K562 (cell line): Measurements from ENCODE around the gene NAT14. TPM values are rescaled to one million over a fixed set of nuclear protein-coding genes. Genes with fewer than 3 reads are reported as not detected.

ENCODE experiments used
- CREB1 ChIP-seq, 2 experiments: sonication (generic) in 1 of 2; formaldehyde crosslinking in 1 of 2; IDR thresholded peaks; 2 replicates each; pipeline versions ENCODE4 v1.6.1 to v1.8.0; 2012 to 2022; ENCODE audit warnings: inconsistent platforms in 1 of 2, mild to moderate bottlenecking in 1 of 2, missing genetic modification reagents in 1 of 2, moderate library complexity in 1 of 2
- CTBP1 ChIP-seq: fragments of 450-650 bp; IDR thresholded peaks from 2 replicates; pipeline ENCODE4 v1.6.1; 2016; ENCODE audit warnings: borderline replicate concordance
- DDX20 ChIP-seq: fragments of 450-650 bp; IDR thresholded peaks from 2 replicates; pipeline ENCODE4 v1.6.1; 2016; ENCODE audit warnings: missing genetic modification characterization, low read depth, mild to moderate bottlenecking, missing compliant biosample characterization, moderate library complexity
- FIP1L1 ChIP-seq: fragments of 200-400 bp; formaldehyde crosslinking; IDR thresholded peaks from 2 replicates; pipeline ENCODE4 v1.6.1; 2018; ENCODE audit warnings: mild to moderate bottlenecking, low read depth, low read length; ENCODE audit not compliant: poor library complexity, severe bottlenecking
- HBP1 ChIP-seq: fragments of 450-650 bp; formaldehyde crosslinking; IDR thresholded peaks from 2 replicates; pipeline ENCODE4 v1.4.0; 2022; ENCODE audit warnings: missing genetic modification characterization
- LEF1 ChIP-seq: fragments of 450-650 bp; IDR thresholded peaks from 2 replicates; pipeline ENCODE4 v1.6.1; 2016; ENCODE audit warnings: mild to moderate bottlenecking
- MNT ChIP-seq, 2 experiments: fragments of 450-650 bp; conservative IDR thresholded peaks; 2 replicates each; pipeline ENCODE4 v1.6.1; 2017; ENCODE audit warnings: mild to moderate bottlenecking in 2 of 2, moderate library complexity in 2 of 2
- MTA3 ChIP-seq: fragments of 450-650 bp; formaldehyde crosslinking; IDR thresholded peaks from 2 replicates; pipeline ENCODE4 v1.6.1; 2017; ENCODE audit warnings: mild to moderate bottlenecking, borderline replicate concordance
- POLR2H ChIP-seq: IDR thresholded peaks from 2 replicates; pipeline ENCODE4 v1.6.1; 2016; ENCODE audit warnings: missing genetic modification characterization, low read depth, mild to moderate bottlenecking, control low read depth, missing compliant biosample characterization, moderate library complexity
- PURB ChIP-seq: sonication (generic); formaldehyde crosslinking; IDR thresholded peaks from 2 replicates; pipeline ENCODE4 v1.9.0; 2021; ENCODE audit warnings: low read depth, mild to moderate bottlenecking, missing genetic modification reagents
- RNF219 ChIP-seq: fragments of 250-450 bp; sonication (Bioruptor Pico); IDR thresholded peaks from 2 replicates; pipeline ENCODE4 v1.5.0; 2022; ENCODE audit warnings: mild to moderate bottlenecking
- SMARCB1 ChIP-seq: IDR thresholded peaks from 2 replicates; pipeline ENCODE4 v1.6.1; 2011; ENCODE audit warnings: improper control_type of control experiment, low read depth; ENCODE audit not compliant: insufficient read length
- TFE3 ChIP-seq: fragments of 450-650 bp; formaldehyde crosslinking; IDR thresholded peaks from 2 replicates; pipeline ENCODE4 v1.4.0; 2020; ENCODE audit warnings: mild to moderate bottlenecking, mixed read lengths
- TSHZ1 ChIP-seq: fragments of 250-450 bp; sonication (Bioruptor Pico); IDR thresholded peaks from 2 replicates; pipeline ENCODE4 v1.4.0; 2020; ENCODE audit warnings: mild to moderate bottlenecking, moderate library complexity
- ZNF696 ChIP-seq: fragments of 250-450 bp; sonication (Bioruptor Pico); conservative IDR thresholded peaks from 2 replicates; pipeline ENCODE4 v1.4.0; 2020; ENCODE audit warnings: mild to moderate bottlenecking, moderate library complexity
- ZNF766 ChIP-seq: fragments of 200-800 bp; sonication (Bioruptor generic); conservative IDR thresholded peaks from 2 replicates; pipeline ENCODE4 v1.6.1; 2016; ENCODE audit warnings: missing genetic modification characterization, missing compliant biosample characterization
- polyA plus RNA-seq, 8 experiments: library from polyadenylated mRNA; depleted of rRNA in 4 of 8; stranded (reverse) in 5 of 8; unstranded in 3 of 8; fragments of >200 nt; fragmentation: Nextera tagmentation in 2 of 8; fragmentation: Illumina TruSeq in 1 of 8; extraction: Ambion mirVana in 2 of 8; extraction: Trizol in 1 of 8; gene quantifications; 2 replicates each; pipeline versions ENCODE4 v1.2.1 to v1.2.3, GENCODE V29; 2011 to 2014; ENCODE audit warnings: inconsistent platforms in 1 of 8, missing spikeins in 1 of 8
- total RNA-seq, 7 experiments: library from RNA; depleted of rRNA in 6 of 7; stranded (reverse); fragments of >200 nt in 6 of 7; fragmentation: Illumina TruSeq in 2 of 7; extraction: Trizol in 2 of 7; gene quantifications; 2 replicates each; pipeline versions ENCODE4 v1.2.1 to v1.2.3, GENCODE V29; 2011 to 2021; ENCODE audit warnings: low replicate concordance in 1 of 7

NAT14 gene
- total and polyA plus RNA-seq, 9 of the 15 experiments (the other 6 are each of a cell fraction or from before 2014, with no cell fraction given), result 2.4 to 77.0 (median 26.7) TPM

GRCh38 chr19:55476100-55476775, 8.8 kb upstream of the NAT14 start, which contains the start of gene ZNF628 (continued):
- TF ChIP-seq RNF219 (CRISPR knock-in tag) (no peak), MNT (conservative IDR thresholded peaks at IDR 0.05) (peak; percentile 90 to 93), LEF1 (no peak), PURB (CRISPR knock-in tag) (no peak), TFE3 (CRISPR knock-in tag) (no peak), CTBP1 (0 out of 2 replicates have a peak, but pooled peaks have one; percentile 34), ZNF766 (CRISPR knock-in tag) (peak; percentile 75), SMARCB1 (no peak), TSHZ1 (no peak), CREB1 (IDR thresholded peaks at IDR 0.05) (peak; percentile 98), CREB1 (CRISPR knock-in tag; IDR thresholded peaks at IDR 0.05) (peak; percentile 99), POLR2H (tag) (no peak), FIP1L1 (no peak), DDX20 (tag) (no peak), MTA3 (peak; percentile 71; the same call in 1 of the 2 replicates), ZNF696 (CRISPR knock-in tag) (no peak), HBP1 (CRISPR knock-in tag) (no peak)
